PC-9 (cell line): ENCODE results near the gene CLDN16. TPM values are rescaled to one million over a fixed set of nuclear protein-coding genes. Genes with fewer than 3 reads are reported as not detected.

Experiments used
- BruUV-seq: library from RNA; stranded (reverse); fragments of 400-500 nt; replicated peaks from 2 replicates; lab custom pipeline; 2021; lab: Mats Ljungman, UMichigan
- CTCF ChIA-PET: fragments of 300-600 bp; sonication (Branson Sonifier 250); formaldehyde crosslinking; loops from one replicate; lab custom pipeline; 2022; ENCODE audit warnings: antibody characterized with exemption; lab: Charles Lee
- POLR2A ChIA-PET: fragments of 300-600 bp; sonication (Branson Sonifier 250); formaldehyde crosslinking; loops from one replicate; lab custom pipeline; 2022; ENCODE audit warnings: antibody characterized with exemption; ENCODE audit not compliant: unreplicated experiment; lab: Charles Lee
- DNase-seq, 2 experiments: peaks; one replicate each; pipeline versions ENCODE4 v3.0.0 to v3.0.0-alpha.2; 2015 to 2022; ENCODE audit warnings: mixed read lengths in 1 of 2
- H2AFZ ChIP-seq: fragments of 200-600 bp; sonication (generic); 2 replicates; pipeline ENCODE4 v1.8.1; 2017; ENCODE audit warnings: antibody characterized with exemption
- H3F3A ChIP-seq: fragments of 200-600 bp; sonication (generic); 2 replicates; pipeline ENCODE4 v1.8.1; 2017; ENCODE audit warnings: antibody characterized with exemption, mild to moderate bottlenecking, low read depth; ENCODE audit not compliant: insufficient read depth
- H3K27ac ChIP-seq: fragments of 200-600 bp; sonication (generic); 2 replicates; pipeline ENCODE4 v1.6.1; 2016; ENCODE audit warnings: mixed run types
- H3K27me3 ChIP-seq: fragments of 200-600 bp; sonication (generic); 2 replicates; pipeline ENCODE4 v1.6.1; 2016; ENCODE audit warnings: low read depth, mixed run types; ENCODE audit not compliant: insufficient read depth
- H3K36me3 ChIP-seq: fragments of 200-600 bp; sonication (generic); 2 replicates; pipeline ENCODE4 v1.6.1; 2016; ENCODE audit warnings: low read depth, mixed run types
- H3K4me1 ChIP-seq: fragments of 200-600 bp; sonication (generic); replicated peaks from 2 replicates; pipeline ENCODE4 v1.6.1; 2016; ENCODE audit warnings: mixed run types; ENCODE audit not compliant: insufficient read depth
- H3K4me2 ChIP-seq: fragments of 200-600 bp; sonication (generic); 2 replicates; pipeline ENCODE4 v1.6.1; 2017; ENCODE audit warnings: mixed run types
- H3K4me3 ChIP-seq: fragments of 200-600 bp; sonication (generic); 2 replicates; pipeline ENCODE4 v1.6.1; 2016; ENCODE audit warnings: mixed run types
- H3K79me2 ChIP-seq: fragments of 200-600 bp; sonication (generic); 2 replicates; pipeline ENCODE4 v1.6.1; 2017; ENCODE audit warnings: low read depth, mixed run types
- H3K9me2 ChIP-seq: fragments of 200-600 bp; sonication (generic); 2 replicates; pipeline ENCODE4 v1.8.1; 2017; ENCODE audit warnings: mild to moderate bottlenecking; ENCODE audit not compliant: insufficient read depth
- H3K9me3 ChIP-seq: fragments of 200-600 bp; sonication (generic); 2 replicates; pipeline ENCODE4 v1.8.1; 2016; ENCODE audit warnings: low read depth; ENCODE audit not compliant: insufficient read depth
- H4K20me1 ChIP-seq: fragments of 200-600 bp; sonication (generic); 2 replicates; pipeline ENCODE4 v1.8.1; 2017; ENCODE audit not compliant: insufficient read depth
- EZH2 ChIP-seq: fragments of 200-600 bp; sonication (generic); IDR thresholded peaks from 2 replicates; pipeline ENCODE4 v1.8.0; 2017; ENCODE audit warnings: antibody characterized with exemption, low read depth
- intact Hi-C: fragments of 100-400 bp; cut with micrococcal nuclease; formaldehyde crosslinking; loops from one replicate; pipeline ENCODE4 v1.10.0; 2022; ENCODE audit not compliant: unreplicated experiment
- total RNA-seq: library from RNA; stranded (reverse); gene quantifications from 2 replicates; pipeline ENCODE4 v1.2.3, GENCODE V29; 2021
- TF ChIP-seq, protein P1 (sequence below): fragments of 200-600 bp; sonication (generic); conservative IDR thresholded peaks from 2 replicates; pipeline ENCODE4 v1.6.1; 2017; ENCODE audit warnings: mixed run types, antibody characterized with exemption, mild to moderate bottlenecking, moderate library complexity

Gene CLDN16
- total RNA-seq, 1 experiment from 2014 or later = 0.46 TPM

DNA sequence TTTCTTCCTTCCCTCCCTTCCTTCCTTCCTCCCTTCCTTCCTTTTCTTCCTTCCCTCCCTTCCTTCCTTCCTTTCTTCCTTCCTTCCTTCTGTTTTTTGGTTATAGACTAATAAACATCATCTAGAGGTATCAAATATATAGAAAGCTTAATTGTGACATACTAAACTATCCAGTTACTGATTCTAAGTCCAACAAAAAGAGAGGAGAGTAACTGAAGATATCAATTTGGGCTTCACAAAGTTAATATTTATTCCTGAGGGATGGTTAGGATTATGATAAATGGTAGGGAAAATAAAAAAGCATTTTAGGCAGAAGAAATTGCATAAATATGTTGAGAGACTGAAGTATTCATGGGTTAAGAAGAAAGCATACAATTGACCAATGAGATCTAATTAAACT is 7.8 kb upstream of the CLDN16 start:
- POLR2A ChIA-PET = no interaction called here
- CTCF ChIA-PET = no interaction called here

DNA sequence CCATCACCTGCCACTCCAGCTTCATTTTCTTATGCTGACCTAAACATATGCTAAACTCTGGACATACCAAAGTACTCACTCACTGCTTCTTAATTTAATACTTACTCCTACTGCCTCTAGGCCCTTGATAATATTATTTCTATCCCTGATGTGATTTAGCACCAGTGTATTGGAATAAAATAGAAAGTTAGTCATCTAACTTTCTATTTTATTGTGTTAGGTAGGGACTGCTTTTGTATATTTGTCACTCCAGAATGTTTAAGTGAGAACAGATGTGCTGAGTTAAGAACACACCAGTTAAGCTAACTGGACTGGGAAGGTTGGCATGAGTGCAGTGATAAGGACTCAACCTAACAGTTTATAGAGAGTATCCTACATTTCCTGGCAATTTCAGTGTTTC is 6.5 kb upstream of the CLDN16 start:
- no peak for TF ChIP-seq EZH2
- TF ChIP-seq, protein P1, sequence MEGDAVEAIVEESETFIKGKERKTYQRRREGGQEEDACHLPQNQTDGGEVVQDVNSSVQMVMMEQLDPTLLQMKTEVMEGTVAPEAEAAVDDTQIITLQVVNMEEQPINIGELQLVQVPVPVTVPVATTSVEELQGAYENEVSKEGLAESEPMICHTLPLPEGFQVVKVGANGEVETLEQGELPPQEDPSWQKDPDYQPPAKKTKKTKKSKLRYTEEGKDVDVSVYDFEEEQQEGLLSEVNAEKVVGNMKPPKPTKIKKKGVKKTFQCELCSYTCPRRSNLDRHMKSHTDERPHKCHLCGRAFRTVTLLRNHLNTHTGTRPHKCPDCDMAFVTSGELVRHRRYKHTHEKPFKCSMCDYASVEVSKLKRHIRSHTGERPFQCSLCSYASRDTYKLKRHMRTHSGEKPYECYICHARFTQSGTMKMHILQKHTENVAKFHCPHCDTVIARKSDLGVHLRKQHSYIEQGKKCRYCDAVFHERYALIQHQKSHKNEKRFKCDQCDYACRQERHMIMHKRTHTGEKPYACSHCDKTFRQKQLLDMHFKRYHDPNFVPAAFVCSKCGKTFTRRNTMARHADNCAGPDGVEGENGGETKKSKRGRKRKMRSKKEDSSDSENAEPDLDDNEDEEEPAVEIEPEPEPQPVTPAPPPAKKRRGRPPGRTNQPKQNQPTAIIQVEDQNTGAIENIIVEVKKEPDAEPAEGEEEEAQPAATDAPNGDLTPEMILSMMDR = no peak
- H3K4me3 ChIP-seq = no peak overlapping the region
- H3K27ac ChIP-seq = peak overlapping the region; percentile 44
- H3K36me3 ChIP-seq = no peaks in the 10 kb centered on the region
- H4K20me1 ChIP-seq = no peaks in the 10 kb centered on the region
- peak overlapping the region; percentile 40; the same call in 1 of the 2 replicates for H2AFZ ChIP-seq
- H3K4me1 ChIP-seq = peaks cover 47% of the 10 kb centered on the region
- no peak for DNase-seq
- H3F3A ChIP-seq = peaks cover 28% of the 10 kb centered on the region
- POLR2A ChIA-PET = no interaction called here
- H3K79me2 ChIP-seq = no peaks in the 10 kb centered on the region
- no TSS peak for BruUV-seq
- H3K27me3 ChIP-seq = no peaks in the 10 kb centered on the region
- CTCF ChIA-PET = no interaction called here
- no peaks in the 10 kb centered on the region for H3K9me2 ChIP-seq
- H3K4me2 ChIP-seq = no peak overlapping the region; the same call in 1 of the 2 replicates
- intact Hi-C loops = loop anchor here (10.0 kb wide), 1 partner anchor 367 kb away; no protein-coding TSS in a partner anchor
- peaks cover 11% of the 10 kb centered on the region for H3K9me3 ChIP-seq

More for the DNA sequence above, 7.8 kb upstream of the CLDN16 start:
- TF ChIP-seq, protein P1 = no peak
- no peak for TF ChIP-seq EZH2
- intact Hi-C loops = loop anchor here (10.0 kb wide), 1 partner anchor 365 kb away; no protein-coding TSS in a partner anchor
- DNase-seq = no peak
- Histone ChIP-seq H3F3A (peaks cover 15% of the 10 kb centered on the region), H3K27me3 (no peaks in the 10 kb centered on the region), H3K4me3 (no peak overlapping the region), H4K20me1 (no peaks in the 10 kb centered on the region), H3K36me3 (no peaks in the 10 kb centered on the region), H3K9me3 (peaks cover 13% of the 10 kb centered on the region), H3K9me2 (no peaks in the 10 kb centered on the region), H2AFZ (no peak overlapping the region), H3K79me2 (no peaks in the 10 kb centered on the region), H3K4me1 (peaks cover 40% of the 10 kb centered on the region), H3K4me2 (no peak overlapping the region), H3K27ac (no peak overlapping the region)
- BruUV-seq = no TSS peak

DNA sequence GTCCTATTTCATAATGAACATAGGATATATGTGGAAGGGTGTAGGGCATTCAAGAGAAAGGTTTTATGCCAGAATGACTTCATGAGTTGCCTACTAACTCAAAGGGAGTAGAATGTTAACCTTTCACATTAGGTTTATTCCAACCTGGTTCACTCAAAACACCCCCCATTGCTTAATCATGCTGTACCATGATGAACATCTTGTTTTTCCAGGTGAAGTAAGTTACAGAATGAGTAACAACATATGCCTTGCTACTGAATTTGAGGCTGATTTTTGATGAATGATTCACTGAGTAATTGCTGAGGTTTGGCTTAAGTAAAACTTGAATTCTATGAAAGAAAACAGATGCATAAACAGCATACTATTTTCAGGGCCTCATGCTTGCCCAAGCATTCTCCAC is 5.9 kb upstream of the CLDN16 start:
- H3K27ac ChIP-seq = peak overlapping the region; percentile 44
- DNase-seq = peak in 1 of 2 experiments; percentile 83
- peaks cover 54% of the 10 kb centered on the region for H3K4me1 ChIP-seq
- no peaks in the 10 kb centered on the region for H4K20me1 ChIP-seq
- H3K9me2 ChIP-seq = no peaks in the 10 kb centered on the region
- H3K36me3 ChIP-seq = no peaks in the 10 kb centered on the region
- H3K27me3 ChIP-seq = no peaks in the 10 kb centered on the region
- ChIA-PET POLR2A (no interaction called here), CTCF (no interaction called here)
- no TSS peak for BruUV-seq
- H3K9me3 ChIP-seq = peaks cover 11% of the 10 kb centered on the region
- peaks cover 34% of the 10 kb centered on the region for H3F3A ChIP-seq
- intact Hi-C loops = loop anchor here (10.0 kb wide), 1 partner anchor 367 kb away; no protein-coding TSS in a partner anchor
- TF ChIP-seq EZH2 = no peak
- TF ChIP-seq, protein P1 = no peak
- H2AFZ ChIP-seq = no peak overlapping the region; the same call in 1 of the 2 replicates
- H3K79me2 ChIP-seq = no peaks in the 10 kb centered on the region
- H3K4me2 ChIP-seq = peak overlapping the region; percentile 5; the same call in 1 of the 2 replicates
- no peak overlapping the region for H3K4me3 ChIP-seq
